ENCODE measurements around the gene CELF2.

- TF ChIP-seq, protein P1, sequence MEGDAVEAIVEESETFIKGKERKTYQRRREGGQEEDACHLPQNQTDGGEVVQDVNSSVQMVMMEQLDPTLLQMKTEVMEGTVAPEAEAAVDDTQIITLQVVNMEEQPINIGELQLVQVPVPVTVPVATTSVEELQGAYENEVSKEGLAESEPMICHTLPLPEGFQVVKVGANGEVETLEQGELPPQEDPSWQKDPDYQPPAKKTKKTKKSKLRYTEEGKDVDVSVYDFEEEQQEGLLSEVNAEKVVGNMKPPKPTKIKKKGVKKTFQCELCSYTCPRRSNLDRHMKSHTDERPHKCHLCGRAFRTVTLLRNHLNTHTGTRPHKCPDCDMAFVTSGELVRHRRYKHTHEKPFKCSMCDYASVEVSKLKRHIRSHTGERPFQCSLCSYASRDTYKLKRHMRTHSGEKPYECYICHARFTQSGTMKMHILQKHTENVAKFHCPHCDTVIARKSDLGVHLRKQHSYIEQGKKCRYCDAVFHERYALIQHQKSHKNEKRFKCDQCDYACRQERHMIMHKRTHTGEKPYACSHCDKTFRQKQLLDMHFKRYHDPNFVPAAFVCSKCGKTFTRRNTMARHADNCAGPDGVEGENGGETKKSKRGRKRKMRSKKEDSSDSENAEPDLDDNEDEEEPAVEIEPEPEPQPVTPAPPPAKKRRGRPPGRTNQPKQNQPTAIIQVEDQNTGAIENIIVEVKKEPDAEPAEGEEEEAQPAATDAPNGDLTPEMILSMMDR (IDR thresholded peaks at IDR 0.05): no peak
- no peak for TF ChIP-seq POLR2A (IDR thresholded peaks at IDR 0.05)
Observed at GRCh38 chr10:11057018-11057417, 39.3 kb downstream of the CELF2 start.

All from body of pancreas (tissue), 4 donors.